ENCODE measurements around the gene STIMATE.

STIMATE gene

DNA sequence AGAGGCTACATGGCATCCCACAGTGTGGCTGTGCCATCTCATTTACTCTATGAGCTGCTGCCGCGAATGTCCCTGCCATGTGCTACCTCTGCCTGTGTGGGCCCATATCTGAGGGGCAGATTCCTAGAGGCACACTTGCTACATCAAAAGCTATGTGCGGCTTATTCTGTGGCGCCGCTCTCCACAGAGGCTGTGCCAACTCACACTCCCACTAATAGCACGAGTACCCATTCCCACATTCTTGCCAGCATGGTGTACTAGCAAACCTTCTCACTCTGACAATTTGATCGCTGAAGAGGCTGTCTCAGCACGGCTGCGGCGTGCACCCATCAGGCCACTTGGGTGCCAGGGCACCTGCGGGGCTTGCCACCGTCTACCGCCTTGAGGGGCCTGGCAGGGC lies 31.4 kb downstream of the STIMATE start:
- no peak for DNase-seq

DNA sequence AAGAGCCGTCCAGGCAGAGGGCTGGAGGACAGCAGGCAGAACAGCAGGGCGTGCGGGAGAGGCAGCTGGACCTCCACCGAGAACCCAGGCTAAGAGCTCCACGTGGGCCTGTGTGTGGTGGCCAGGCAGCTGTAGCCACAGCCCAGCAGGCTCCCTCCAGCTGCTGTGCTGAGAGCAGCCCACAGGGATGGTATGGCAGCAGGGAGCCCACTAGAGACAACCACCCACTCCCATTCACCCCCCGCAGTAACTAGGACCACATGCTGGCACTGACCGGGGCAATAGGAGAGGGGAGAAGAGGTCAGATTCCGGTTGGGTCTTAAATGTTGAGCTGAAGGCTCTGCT lies 37.0 kb downstream of the STIMATE start:
- DNase-seq: no peak

DNA sequence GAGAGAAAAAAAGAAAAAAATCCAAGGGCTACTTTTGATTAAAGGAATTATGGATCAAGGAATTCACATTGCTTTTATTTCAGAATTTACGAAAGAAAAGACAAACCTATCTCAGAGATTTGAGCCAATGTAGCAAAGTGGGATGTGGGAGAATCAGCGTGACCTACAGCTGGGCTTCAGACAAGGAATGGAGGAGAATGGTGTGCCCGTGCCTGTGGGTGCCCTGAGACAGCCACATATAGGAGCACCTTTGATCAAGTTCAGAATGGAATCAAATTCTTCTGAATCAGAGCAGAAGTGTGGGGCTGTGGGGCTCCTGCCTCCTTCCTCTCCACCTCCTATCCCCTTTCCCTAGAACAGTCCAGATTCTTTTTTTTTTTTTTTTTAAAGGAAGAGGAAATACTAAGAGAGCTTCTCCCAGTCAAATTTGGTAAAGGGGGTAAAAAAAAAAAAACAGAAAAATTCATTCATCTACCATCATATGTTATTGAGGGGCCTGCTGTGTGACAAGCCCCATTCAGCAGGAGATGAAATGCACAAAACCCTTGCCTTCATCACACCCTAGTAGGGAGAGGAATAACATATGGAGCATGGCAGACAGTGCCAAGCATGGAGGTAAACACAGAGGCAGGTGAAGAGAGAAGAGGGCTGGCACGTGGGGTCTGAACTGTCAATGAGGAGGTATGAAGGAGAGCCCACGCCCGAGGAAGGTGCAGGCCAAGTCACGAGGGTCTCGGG lies 37.5 kb downstream of the STIMATE start:
- no peak for DNase-seq

DNA sequence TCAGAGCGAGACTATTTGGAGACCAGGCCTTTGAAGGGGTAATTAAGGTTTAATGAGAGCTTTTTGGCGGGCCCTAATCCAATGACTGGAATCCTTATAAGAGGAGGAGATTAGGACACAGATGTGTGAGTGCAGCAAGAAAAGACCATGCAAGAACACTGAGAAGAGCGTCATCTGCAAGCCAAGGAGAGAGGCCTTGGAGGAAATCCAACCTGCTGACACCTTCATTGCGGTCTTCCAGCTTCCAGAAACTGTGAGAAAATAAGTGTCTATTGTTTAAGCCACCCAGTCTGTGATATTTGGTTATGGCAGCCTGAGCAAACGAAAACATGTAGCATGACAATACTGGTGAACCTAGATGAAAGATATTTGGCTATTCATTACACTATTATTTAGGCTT lies 39.5 kb downstream of the STIMATE start:
- no peak for DNase-seq

DNA sequence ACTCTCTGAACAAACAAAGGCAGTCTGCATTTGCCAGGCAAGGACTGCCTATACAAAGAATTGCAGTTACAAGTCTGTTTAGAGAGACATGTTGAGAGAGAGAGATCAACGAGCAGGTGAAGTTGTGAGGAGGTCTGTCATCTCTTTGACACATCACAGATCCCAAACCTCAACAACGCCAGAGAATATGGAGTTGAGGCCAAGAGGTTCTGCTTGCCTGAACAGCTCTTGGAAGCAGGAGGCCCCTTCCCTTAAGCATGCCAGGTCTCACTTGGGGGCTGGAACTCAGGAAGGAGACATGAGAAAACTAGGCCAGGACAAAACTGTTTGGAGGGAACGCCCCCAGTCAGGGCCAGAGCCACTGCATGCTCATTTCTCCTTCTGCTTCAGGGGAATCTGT lies 40.2 kb downstream of the STIMATE start:
- DNase-seq: no peak

DNA sequence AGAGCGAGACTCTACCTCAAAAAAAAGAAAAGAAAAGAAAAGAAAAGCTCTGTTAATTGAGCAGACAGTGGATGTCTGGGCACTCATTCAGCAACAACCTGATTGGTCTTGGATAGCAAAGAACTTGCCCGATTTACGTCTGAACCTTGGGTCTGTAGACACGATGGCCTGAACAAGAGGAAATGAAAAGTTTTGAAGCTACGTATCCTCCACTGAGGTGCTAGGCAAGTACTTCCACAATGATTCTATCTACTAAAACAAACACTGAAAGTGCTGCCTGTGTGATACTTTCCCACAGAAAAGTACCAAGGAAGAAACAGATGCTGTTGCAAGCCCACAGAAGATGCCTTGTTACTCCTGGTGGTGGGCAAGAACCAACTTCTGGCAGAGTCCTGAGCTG lies 40.7 kb downstream of the STIMATE start:
- no peak for DNase-seq

DNA sequence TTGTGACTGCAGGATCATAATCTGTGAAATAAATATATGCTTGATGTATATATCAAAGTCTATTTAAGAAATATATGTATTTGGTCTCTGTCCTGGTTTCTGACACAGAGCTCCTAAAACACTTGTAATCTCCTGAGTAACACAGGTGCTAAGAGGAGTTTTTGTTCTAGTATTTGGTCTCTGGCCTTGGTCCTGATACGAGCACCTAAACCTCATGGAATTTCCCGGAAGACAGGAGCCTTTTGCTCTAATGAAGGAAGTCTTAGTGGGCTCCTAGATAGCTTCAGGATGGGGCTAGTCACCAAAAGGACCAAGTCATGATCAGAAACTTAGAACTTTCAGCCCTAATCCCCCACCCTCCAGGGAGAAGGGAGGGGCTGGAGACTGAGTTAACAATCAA lies 43.3 kb downstream of the STIMATE start:
- no peak for DNase-seq

DNA sequence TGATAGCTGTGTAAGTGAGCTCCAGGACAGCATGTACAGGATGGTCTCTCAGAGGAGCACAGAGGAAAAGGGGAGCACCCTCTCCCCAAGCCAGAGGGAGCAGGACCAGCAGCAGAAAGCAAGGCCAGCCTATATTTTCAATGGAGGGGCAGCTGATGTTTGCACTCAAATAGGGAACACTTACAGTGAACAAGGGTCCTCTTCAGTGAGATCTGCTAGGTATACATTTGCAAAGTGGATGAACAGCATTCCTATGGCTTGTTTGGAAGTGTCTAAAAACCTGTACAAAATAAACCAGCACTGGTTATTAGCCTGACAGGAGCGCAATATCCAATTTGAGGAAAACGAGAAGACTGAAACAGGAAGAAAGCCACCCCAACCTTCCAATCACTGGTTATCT lies 44.9 kb downstream of the STIMATE start:
- DNase-seq: no peak

DNA sequence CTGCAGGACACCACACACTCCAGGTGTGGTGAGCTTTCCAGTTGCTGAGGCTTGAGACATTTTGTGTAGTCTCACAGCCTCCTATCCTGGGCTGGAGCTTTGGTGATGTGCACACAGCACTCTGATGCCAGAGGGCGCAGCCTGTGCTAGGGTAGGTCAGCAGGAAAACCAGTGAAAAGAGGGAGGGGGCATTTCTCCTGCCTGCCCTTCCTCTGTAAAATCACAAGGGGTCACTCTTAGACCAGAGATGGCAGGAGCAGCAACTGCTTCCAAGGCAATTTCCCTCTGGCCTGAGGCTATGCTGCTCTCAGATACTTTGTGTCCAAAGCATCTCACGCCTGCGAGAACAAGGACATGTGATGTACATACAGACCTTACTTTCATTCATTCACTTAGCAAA lies 46.0 kb downstream of the STIMATE start:
- DNase-seq: peak; percentile 29

DNA sequence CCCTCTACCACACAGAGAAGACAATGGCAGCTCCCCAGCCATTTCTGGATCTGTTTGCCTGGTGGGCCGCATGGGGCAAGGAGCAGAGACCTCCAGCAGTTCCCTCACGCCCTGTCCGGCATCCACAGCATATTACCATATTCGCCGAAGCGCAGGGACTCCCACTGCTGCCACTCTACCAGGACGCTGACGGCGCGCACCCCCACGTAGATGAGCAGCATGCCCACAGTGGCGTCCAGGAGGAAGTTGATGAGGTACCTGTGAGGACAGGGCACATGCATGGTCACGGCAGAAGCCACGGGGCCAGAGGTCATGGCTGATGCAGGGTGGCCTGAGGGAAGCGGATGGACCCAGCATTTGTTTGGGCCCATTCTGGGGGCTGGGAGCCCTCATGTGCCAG lies 47.7 kb downstream of the STIMATE start:
- no peak for DNase-seq

DNA sequence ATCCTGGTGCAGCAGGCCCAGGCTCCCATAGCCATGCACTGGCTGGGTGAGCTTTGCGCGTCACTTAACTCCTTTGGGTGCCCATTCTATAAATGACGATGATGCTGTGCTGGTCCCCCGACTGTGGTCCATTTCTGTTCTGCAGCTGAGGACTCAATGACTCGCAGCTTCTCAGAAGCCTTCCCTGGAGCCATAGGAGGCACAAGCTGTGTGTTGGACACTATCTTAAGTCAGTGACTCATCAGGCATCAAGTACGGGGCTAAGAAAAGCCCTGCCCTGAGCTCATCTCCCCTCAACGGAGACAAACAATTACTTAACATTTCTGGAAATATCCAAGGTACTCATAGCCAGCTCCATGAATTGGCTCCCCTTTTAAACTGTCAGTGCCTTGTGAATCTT lies 48.7 kb downstream of the STIMATE start:
- no peak for DNase-seq

DNA sequence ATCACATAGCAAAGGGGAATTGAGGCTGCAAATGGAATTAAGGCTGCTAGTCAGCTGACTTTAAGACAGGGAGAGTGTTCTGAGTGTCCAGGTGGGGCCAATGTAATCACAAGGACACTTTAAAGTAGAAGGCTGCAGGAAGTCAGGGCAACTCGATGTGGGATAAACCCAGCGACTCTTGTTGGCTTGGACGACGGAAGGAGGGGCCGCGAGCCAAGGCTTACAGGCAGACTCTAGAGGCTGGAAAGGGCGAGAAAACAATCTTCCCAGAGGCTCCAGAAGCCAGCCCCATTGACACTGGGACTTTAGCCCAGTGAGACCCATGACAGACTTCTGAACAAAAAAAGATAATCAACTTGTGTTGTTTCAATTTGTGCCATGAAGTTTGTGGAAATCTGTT lies 49.6 kb downstream of the STIMATE start:
- no peak for DNase-seq

DNA sequence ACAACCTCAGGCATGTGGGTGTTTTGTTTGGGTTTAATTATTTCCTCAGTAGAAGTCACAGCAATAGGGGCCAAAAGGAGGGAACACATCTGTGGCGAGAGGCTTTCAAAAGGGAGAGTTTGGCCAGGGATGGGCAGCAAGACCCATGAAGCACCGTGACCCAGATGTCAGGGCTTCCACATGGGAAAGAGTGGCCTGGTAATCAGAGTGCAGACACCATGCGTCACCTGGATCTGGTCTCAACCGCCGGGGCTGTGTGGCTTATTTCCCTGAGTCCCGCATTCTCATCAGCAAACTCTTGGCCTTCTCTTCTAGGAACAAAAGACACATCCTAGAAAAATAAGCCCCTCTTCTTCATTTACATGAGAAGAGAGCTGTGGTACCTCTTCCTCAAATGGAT lies 50.1 kb downstream of the STIMATE start:
- no peak for DNase-seq

DNA sequence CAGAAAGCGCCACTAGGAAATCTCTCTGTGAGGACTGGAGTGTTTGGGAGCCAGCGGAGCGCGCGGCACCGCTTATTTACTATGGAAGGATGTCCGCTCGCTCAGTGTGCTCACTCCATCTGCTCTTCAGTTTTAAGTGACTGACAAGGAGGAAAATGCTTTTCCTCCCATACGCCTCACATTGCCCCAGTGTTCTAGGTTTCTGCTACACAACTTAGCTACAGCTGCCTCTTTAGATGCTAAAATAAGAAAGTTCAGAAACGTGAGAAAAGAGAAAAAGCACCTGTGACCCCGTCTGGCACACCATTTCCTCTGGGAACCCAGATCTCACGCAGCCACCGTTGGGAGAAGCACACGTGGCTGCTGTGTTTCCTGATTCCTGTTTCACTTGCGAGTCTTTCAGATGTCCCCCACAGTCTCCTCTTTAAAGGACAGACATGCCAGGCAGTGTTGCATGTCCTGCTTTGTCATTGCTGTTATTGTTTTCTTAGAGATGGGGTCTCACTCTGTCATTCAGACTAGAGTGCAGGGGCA lies 50.8 kb downstream of the STIMATE start:
- no peak for DNase-seq

DNA sequence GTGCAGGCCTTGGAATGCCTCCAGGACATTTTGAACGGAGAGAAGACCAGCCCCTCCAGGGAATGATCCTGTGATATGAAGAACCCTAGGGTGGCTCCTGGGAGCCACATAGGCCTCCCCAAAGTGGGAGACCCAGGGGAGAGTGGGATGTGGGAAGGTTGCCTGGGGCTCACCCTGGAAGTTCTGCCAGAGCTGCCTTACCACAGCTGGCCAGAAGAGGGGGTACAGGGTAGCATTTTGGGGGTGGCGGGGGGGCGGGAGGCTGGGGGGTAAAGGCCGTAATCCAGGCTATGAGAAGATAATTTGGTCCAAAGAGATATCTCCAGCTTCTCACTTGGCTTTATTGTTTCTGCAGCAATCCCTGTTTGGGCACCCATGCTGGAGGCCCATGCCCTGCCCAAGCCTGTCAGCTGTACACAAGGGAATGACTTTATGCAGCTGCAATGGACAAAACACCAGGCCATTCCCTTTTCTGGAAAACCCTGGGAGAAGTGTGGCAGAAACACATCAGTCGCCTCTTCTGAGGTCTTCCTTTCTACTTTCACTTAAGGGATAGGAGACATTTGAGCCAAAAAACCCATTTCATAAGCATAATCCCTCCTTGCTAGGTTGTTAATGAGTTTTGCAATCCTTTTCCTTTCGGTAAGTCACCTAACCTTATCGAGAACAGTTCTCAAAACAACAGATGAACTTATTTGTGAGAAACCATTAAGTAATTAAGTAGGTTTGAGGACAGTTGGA lies 51.5 kb downstream of the STIMATE start:
- peak; percentile 56 for DNase-seq

DNA sequence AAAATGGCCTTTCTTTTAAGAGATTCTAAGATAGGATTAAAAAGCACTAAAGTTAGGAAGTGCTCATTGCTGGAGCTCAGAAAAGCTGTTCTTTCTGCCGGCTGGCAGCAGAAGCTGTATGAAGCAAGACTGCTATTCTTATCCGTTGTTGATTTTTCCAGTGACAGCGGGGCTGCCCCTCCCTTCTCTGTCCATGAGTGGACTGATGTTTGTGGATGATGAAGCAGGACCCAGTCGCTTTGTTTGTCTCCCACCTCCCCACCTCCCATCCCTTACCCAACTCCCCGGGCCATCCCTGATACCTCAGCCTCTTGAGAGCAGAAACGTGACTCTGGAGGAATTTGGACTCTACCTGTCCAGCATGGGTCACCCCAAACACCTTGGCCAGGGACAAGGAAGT lies 52.2 kb downstream of the STIMATE start:
- DNase-seq: no peak

DNA sequence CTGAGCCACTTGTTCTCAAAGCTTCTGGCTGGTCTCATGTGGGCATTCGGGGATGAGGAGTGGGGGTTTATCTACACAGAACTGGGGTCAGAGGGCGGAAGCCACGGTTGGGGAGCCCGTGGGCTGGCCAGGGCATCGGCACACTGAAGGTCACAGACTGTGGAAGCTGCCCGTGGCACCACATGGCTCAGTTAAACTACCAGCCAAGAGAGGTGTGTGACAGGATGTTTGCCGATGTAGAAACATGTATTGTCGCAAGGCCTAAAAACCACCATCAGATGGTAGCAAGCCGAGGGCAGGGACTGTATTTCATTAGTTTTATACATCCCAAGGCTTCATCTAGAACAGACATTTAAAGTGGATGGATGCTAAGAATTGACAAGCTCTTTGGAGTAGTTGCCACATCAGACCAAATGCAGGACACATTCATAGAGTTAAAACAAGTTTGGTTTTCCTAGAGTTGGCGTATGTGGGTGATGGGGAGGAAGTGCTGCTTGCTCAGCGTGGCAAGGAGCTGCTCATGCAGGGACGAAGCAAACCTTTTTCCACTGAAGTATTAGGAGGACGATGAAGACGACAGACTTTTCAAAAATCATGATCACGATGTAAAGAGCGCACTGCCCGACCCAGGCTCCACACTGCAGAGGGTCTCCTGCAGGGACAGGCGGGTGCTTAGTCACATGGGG lies 52.9 kb downstream of the STIMATE start:
- DNase-seq: no peak

DNA sequence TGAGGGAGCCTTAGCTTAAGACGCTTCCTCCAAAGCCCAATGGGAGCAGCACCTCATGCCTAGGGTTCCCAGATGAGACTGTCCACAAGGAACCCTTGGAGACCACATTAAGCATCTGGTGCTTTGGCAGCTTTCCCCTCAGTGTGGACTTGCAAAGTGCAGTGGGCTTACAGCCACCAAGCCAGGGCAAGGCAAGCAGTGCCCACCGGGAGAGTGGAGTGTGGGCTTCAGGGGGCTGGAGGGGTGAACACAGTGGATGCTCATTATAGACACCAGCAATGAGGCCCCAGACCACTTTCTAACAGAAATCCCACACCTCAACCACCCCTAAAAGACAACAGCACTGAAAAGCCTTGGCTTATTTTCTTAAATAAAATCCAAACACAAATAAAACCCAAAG lies 53.5 kb downstream of the STIMATE start:
- no peak for DNase-seq

DNA sequence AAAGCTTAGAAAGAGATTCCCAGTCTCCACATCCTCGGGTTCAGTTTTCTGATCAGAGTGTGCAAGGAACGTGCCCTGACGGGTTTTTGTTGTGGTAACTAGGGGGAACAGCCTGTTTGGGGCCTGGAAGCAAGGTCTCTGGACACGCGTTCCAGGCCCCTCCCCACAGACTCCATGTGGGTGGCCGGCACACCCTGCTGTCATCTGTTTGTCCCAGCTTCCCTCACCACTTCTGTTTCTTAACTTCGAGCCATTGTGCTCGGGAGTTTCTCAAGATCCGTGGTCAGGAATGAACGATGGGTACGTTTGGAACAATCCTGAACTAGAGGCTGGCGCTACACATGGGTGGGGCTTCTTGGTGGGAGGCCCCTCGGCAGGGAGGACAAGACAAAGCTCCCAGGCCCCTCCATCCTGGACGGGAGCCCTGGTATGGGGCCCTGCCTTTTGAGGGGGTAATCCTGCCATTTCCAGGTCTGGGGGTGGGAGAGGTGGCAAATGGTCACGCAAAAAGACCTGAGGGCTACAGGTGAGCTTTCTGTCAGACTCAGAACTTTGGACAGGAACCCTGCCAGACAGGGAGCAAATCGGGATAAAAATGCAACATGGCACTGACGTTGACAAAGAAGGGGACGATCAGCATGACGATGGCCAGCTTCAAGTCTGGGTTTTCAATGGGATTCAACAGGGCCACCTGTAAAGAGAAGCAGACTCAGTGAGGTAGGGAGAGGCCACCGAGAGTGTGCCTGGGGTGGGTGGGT lies 54.1 kb downstream of the STIMATE start:
- no peak for DNase-seq

DNA sequence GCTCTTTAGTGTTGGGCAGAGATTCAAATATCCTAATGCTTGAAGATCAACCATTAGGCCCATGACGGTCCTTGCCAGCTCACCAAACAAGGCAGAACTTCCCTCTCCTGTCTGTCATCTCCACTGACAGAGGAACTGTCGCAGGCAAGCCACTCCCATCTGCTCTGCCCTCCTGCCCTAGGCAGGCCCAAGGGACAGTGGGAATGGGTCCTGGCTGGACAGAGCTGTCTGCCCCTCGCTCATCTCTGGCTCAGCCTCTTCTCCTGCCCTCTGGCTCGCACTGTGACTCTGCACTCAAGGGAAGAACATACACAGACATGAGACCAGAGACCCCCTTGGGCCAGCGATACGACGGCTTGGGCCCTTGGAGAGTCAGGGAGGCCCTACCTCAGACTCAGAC lies 54.9 kb downstream of the STIMATE start:
- DNase-seq: no peak

DNA sequence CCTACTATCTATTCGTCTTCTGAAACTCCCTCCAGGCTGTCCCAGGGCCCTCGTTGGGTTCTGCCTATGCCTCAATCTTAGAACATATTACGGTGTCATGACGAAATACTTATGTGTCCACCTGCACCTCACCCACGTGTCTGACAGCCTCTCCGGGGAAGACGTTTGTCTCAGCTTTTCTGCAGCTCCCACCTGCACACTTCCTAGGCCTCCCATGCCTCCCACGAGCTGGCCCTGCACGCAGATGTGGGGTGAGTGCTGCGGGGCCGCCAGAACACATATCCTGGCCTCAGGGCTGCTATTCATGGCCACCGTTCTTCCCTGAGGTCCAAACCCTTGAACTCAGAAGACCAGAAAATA lies 55.4 kb downstream of the STIMATE start:
- no peak for DNase-seq

DNA sequence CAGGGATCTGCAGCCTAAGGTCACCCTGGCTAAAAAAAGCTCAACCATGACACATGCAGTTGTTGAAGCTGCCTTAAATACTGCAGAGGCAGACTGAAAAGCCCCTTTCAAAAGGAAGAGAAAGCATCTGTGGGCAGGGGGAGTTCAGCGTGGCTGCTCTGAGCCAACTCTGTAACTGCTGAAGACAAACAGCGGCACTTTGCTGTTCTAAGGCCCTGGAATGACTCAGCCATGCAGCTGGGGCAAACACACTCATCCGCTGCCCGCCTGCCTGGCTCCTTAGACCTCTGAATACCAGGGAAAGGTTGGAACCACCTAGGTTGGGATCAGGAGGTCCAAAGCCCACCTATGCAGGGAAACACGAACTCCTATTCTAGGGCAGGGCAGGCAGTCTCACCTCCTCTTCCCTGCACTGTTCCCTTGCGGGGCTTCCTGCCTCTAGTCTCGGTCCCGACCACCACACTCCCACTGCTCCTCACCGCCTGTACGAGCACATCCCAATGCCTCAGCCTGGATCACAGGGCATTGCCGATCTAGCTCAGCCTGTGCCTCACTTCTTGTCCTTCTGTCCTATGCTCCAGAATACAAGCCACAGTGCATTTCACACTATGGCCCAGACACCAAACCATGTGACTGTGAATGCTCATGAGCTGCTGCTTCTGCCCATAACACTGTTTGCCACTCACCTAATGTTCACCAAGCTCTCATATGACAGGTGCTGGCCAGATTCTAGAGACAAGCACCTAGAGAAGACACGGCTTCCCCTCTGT lies 56.0 kb downstream of the STIMATE start:
- DNase-seq: no peak

Data from stimulated activated CD8-positive, alpha-beta memory T cell treated with anti-CD3 and anti-CD28 coated beads, Interleukin-4, amount 100 ng/mL, for 48 hours (primary cell).